Measurements from ENCODE around the gene NRXN3. TPM values are rescaled to one million over a fixed set of nuclear protein-coding genes. Genes with fewer than 3 reads are reported as not detected.
A peak's percentile ranks its signal among the peaks of the same experiment; 100 is the strongest.

Gene NRXN3
- total and polyA plus RNA-seq, 4 donors: 0.07 to 1.2 (median 0.23) TPM

- DNase-seq (ENCODE audit: low spot score): no peak
- H3K27ac ChIP-seq (ENCODE audit: low read depth in 1 of 2, low read length in 2 of 2): no peak overlapping the region
These were observed 1108.2 kb downstream of the NRXN3 start for GRCh38 chr14:79278286-79278797.

GRCh38 chr14:79278798-79279644, 1108.8 kb downstream of the NRXN3 start:
- Histone ChIP-seq H3K9ac (ENCODE audit: low read depth in 1 of 2, low read length in 2 of 2) (no peak overlapping the region), H3K9me3 (ENCODE audit: control insufficient read depth in 4 of 4, low read length in 3 of 4) (no peaks in the 10 kb centered on the region), H3K4me1 (ENCODE audit: control insufficient read depth in 4 of 4, insufficient read depth in 4 of 4, low read length in 3 of 4) (peaks cover 2 to 19% (median 15%) of the 10 kb centered on the region in 4 donors), H3K4me3 (ENCODE audit: low read depth in 1 of 3, low read length in 3 of 3) (peak overlapping the region in 2 of 3 donors; percentile 50 to 64), H3K27me3 (ENCODE audit: control insufficient read depth in 4 of 4, insufficient read depth in 4 of 4, low read length in 3 of 4) (peaks cover 0 to 9% (median 1%) of the 10 kb centered on the region in 4 donors), H3K36me3 (ENCODE audit: control insufficient read depth in 4 of 4, insufficient read depth in 3 of 4, low read depth in 1 of 4, low read length in 3 of 4) (no peaks in the 10 kb centered on the region), H3K27ac (ENCODE audit: low read depth in 1 of 2, low read length in 2 of 2) (no peak overlapping the region)
- DNase-seq (ENCODE audit: low spot score): peak; percentile 57
- WGBS: 2% methylated on average over 67 of the region's 67 CpGs
- no peak for TF ChIP-seq CTCF (IDR thresholded peaks at IDR 0.05; ENCODE audit: low read depth, low read length, missing input control)
- TF ChIP-seq FOXA2 (IDR thresholded peaks at IDR 0.05): no peak
- no peak for TF ChIP-seq JUND (IDR thresholded peaks at IDR 0.05)
- TF ChIP-seq REST (IDR thresholded peaks at IDR 0.05): peak; percentile 31
- TF ChIP-seq RAD21 (IDR thresholded peaks at IDR 0.05): peak in 1 of 2 donors; percentile 20
- TF ChIP-seq EGR1 (IDR thresholded peaks at IDR 0.05; ENCODE audit: low read depth in 2 of 2): no peak
- TF ChIP-seq GABPA (IDR thresholded peaks at IDR 0.05 in 1 of 2, conservative IDR thresholded peaks at IDR 0.05 in 1 of 2): no peak
- TF ChIP-seq RXRA (IDR thresholded peaks at IDR 0.05): peak; percentile 17 to 19
- TF ChIP-seq FOXA1 (IDR thresholded peaks at IDR 0.05): no peak
- no peak for TF ChIP-seq ATF3 (IDR thresholded peaks at IDR 0.05)
- no peak for TF ChIP-seq MAX (IDR thresholded peaks at IDR 0.05)
- TF ChIP-seq HNF4G (IDR thresholded peaks at IDR 0.05): no peak
- no peak for TF ChIP-seq HNF4A (conservative IDR thresholded peaks at IDR 0.05)
- peak; percentile 19 for TF ChIP-seq YY1 (IDR thresholded peaks at IDR 0.05)

More at GRCh38 chr14:79278286-79278797, 1108.2 kb downstream of the NRXN3 start:
- peaks cover 2 to 19% (median 15%) of the 10 kb centered on the region in 4 donors for H3K4me1 ChIP-seq (ENCODE audit: control insufficient read depth in 4 of 4, insufficient read depth in 4 of 4, low read length in 3 of 4)
- H3K9me3 ChIP-seq (ENCODE audit: control insufficient read depth in 4 of 4, low read length in 3 of 4): no peaks in the 10 kb centered on the region
- peaks cover 0 to 9% (median 1%) of the 10 kb centered on the region in 4 donors for H3K27me3 ChIP-seq (ENCODE audit: control insufficient read depth in 4 of 4, insufficient read depth in 4 of 4, low read length in 3 of 4)
- TF ChIP-seq RAD21 (IDR thresholded peaks at IDR 0.05) (no peak), TAF1 (conservative IDR thresholded peaks at IDR 0.05) (no peak), HNF4A (conservative IDR thresholded peaks at IDR 0.05) (no peak), GABPA (IDR thresholded peaks at IDR 0.05 in 1 of 2, conservative IDR thresholded peaks at IDR 0.05 in 1 of 2) (no peak), YY1 (IDR thresholded peaks at IDR 0.05) (no peak), RXRA (IDR thresholded peaks at IDR 0.05) (no peak), NR2F2 (IDR thresholded peaks at IDR 0.05) (no peak), FOXA1 (IDR thresholded peaks at IDR 0.05) (no peak), HNF4G (IDR thresholded peaks at IDR 0.05) (no peak), SP1 (IDR thresholded peaks at IDR 0.05) (no peak), REST (IDR thresholded peaks at IDR 0.05) (no peak)
- H3K36me3 ChIP-seq (ENCODE audit: control insufficient read depth in 4 of 4, insufficient read depth in 3 of 4, low read depth in 1 of 4, low read length in 3 of 4): no peaks in the 10 kb centered on the region
- H3K9ac ChIP-seq (ENCODE audit: low read depth in 1 of 2, low read length in 2 of 2): no peak overlapping the region
- WGBS: 13% methylated on average over 18 of the region's 18 CpGs
- H3K4me3 ChIP-seq (ENCODE audit: low read depth in 1 of 3, low read length in 3 of 3): peak overlapping the region in 2 of 3 donors; percentile 50 to 64
